ENCODE measurements around the gene TRAF7. TPM values are rescaled to one million over a fixed set of nuclear protein-coding genes. Genes with fewer than 3 reads are reported as not detected.
A peak's percentile ranks its signal among the peaks of the same experiment; 100 is the strongest.

TRAF7 gene
- total and polyA plus RNA-seq, 2 of the 13 experiments (the other 11 are each of a cell fraction or from before 2014, with no cell fraction given), result 47.9 to 65.6 TPM

DNA sequence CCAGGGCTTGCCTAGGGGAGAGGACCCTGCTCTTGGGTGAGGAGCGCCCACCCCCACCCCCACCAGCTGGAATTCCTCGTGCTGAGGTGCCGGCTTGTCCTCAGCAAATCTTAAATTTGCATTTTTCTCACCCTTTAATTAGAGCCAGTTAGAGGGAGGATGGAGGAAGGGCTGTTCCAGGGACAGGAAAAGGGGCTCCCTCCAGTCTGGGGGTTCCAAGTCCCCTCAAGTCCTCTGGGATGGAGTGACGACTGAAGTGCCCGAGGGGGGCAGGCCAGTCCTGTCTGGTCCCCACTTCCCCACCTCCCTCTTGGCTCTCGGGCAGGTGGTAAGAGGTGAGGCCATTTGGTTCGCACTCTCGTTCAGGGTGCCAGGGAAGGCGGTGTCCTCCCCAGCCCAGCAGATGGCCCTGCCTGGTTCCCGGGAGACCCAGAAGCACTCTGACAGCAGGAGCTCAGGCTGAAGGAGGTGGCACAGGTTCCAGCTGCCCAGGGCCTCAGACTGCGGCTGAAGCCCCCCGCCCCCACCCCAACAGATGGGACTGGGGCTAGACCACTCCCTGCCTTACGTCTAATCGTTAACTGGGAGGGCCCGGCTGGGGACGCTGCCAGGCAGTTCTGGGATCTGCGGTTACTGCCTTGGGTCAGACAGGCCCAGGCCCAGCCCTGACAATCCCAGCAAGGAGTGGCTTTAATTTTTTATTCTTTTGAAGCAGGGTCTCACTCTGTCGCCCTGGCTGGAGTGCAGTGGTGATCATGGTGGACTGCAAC, 5.0 kb upstream of the TRAF7 start (continued):
- peak; percentile 43 for TF ChIP-seq POLR2G (IDR thresholded peaks at IDR 0.05; ENCODE audit: low read depth, low read length)
- TF ChIP-seq, protein P1, sequence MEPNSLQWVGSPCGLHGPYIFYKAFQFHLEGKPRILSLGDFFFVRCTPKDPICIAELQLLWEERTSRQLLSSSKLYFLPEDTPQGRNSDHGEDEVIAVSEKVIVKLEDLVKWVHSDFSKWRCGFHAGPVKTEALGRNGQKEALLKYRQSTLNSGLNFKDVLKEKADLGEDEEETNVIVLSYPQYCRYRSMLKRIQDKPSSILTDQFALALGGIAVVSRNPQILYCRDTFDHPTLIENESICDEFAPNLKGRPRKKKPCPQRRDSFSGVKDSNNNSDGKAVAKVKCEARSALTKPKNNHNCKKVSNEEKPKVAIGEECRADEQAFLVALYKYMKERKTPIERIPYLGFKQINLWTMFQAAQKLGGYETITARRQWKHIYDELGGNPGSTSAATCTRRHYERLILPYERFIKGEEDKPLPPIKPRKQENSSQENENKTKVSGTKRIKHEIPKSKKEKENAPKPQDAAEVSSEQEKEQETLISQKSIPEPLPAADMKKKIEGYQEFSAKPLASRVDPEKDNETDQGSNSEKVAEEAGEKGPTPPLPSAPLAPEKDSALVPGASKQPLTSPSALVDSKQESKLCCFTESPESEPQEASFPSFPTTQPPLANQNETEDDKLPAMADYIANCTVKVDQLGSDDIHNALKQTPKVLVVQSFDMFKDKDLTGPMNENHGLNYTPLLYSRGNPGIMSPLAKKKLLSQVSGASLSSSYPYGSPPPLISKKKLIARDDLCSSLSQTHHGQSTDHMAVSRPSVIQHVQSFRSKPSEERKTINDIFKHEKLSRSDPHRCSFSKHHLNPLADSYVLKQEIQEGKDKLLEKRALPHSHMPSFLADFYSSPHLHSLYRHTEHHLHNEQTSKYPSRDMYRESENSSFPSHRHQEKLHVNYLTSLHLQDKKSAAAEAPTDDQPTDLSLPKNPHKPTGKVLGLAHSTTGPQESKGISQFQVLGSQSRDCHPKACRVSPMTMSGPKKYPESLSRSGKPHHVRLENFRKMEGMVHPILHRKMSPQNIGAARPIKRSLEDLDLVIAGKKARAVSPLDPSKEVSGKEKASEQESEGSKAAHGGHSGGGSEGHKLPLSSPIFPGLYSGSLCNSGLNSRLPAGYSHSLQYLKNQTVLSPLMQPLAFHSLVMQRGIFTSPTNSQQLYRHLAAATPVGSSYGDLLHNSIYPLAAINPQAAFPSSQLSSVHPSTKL (CRISPR knock-in tag; IDR thresholded peaks at IDR 0.05), result no peak
- TF ChIP-seq, protein P2, sequence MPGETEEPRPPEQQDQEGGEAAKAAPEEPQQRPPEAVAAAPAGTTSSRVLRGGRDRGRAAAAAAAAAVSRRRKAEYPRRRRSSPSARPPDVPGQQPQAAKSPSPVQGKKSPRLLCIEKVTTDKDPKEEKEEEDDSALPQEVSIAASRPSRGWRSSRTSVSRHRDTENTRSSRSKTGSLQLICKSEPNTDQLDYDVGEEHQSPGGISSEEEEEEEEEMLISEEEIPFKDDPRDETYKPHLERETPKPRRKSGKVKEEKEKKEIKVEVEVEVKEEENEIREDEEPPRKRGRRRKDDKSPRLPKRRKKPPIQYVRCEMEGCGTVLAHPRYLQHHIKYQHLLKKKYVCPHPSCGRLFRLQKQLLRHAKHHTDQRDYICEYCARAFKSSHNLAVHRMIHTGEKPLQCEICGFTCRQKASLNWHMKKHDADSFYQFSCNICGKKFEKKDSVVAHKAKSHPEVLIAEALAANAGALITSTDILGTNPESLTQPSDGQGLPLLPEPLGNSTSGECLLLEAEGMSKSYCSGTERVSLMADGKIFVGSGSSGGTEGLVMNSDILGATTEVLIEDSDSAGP (CRISPR knock-in tag; IDR thresholded peaks at IDR 0.05; ENCODE audit: borderline replicate concordance), result peak; percentile 8; the same call in 1 of the 2 replicates
- TF ChIP-seq, protein P3, sequence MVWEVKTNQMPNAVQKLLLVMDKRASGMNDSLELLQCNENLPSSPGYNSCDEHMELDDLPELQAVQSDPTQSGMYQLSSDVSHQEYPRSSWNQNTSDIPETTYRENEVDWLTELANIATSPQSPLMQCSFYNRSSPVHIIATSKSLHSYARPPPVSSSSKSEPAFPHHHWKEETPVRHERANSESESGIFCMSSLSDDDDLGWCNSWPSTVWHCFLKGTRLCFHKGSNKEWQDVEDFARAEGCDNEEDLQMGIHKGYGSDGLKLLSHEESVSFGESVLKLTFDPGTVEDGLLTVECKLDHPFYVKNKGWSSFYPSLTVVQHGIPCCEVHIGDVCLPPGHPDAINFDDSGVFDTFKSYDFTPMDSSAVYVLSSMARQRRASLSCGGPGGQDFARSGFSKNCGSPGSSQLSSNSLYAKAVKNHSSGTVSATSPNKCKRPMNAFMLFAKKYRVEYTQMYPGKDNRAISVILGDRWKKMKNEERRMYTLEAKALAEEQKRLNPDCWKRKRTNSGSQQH (CRISPR knock-in tag; IDR thresholded peaks at IDR 0.05; ENCODE audit: low read depth), result 0 out of 2 replicates have a peak, but pooled peaks have one; percentile 32
- TF ChIP-seq GLI4 (CRISPR knock-in tag; IDR thresholded peaks at IDR 0.05; ENCODE audit: borderline replicate concordance), result no peak
- no peak for TF ChIP-seq MBNL3 (CRISPR knock-in tag; conservative IDR thresholded peaks at IDR 0.05)
- TF ChIP-seq TEAD2 (CRISPR knock-in tag; IDR thresholded peaks at IDR 0.05), result no peak
- TF ChIP-seq ZBTB38 (CRISPR knock-in tag; IDR thresholded peaks at IDR 0.05), result 0 out of 2 replicates have a peak, but pooled peaks have one; percentile 1
- no peak for TF ChIP-seq ZNF761 (CRISPR knock-in tag; conservative IDR thresholded peaks at IDR 0.05)
- no peak for TF ChIP-seq HDAC2 (CRISPR knock-in tag; IDR thresholded peaks at IDR 0.05)
- TF ChIP-seq POGZ (CRISPR knock-in tag; IDR thresholded peaks at IDR 0.05), result no peak
- 0 out of 2 replicates have a peak, but pooled peaks have one; percentile 39 for TF ChIP-seq ZNF263 (CRISPR knock-in tag; IDR thresholded peaks at IDR 0.05)
- TF ChIP-seq SP1 (IDR thresholded peaks at IDR 0.05), result no peak
- peak; percentile 38; the same call in 1 of the 2 replicates for TF ChIP-seq SP1 (CRISPR knock-in tag; IDR thresholded peaks at IDR 0.05)
- TF ChIP-seq, protein P4, sequence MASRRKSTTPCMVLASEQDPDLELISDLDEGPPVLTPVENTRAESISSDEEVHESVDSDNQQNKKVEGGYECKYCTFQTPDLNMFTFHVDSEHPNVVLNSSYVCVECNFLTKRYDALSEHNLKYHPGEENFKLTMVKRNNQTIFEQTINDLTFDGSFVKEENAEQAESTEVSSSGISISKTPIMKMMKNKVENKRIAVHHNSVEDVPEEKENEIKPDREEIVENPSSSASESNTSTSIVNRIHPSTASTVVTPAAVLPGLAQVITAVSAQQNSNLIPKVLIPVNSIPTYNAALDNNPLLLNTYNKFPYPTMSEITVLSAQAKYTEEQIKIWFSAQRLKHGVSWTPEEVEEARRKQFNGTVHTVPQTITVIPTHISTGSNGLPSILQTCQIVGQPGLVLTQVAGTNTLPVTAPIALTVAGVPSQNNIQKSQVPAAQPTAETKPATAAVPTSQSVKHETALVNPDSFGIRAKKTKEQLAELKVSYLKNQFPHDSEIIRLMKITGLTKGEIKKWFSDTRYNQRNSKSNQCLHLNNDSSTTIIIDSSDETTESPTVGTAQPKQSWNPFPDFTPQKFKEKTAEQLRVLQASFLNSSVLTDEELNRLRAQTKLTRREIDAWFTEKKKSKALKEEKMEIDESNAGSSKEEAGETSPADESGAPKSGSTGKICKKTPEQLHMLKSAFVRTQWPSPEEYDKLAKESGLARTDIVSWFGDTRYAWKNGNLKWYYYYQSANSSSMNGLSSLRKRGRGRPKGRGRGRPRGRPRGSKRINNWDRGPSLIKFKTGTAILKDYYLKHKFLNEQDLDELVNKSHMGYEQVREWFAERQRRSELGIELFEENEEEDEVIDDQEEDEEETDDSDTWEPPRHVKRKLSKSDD (CRISPR knock-in tag; IDR thresholded peaks at IDR 0.05; ENCODE audit: low read depth), result peak; percentile 7; the same call in 1 of the 2 replicates
- TF ChIP-seq RNF2 (conservative IDR thresholded peaks at IDR 0.05; ENCODE audit: low read depth), result no peak
- TF ChIP-seq RAD21 (CRISPR knock-in tag; IDR thresholded peaks at IDR 0.05), result 0 out of 2 replicates have a peak, but pooled peaks have one; percentile 8
- 0 out of 2 replicates have a peak, but pooled peaks have one; percentile 13 for TF ChIP-seq ZNF709 (CRISPR knock-in tag; IDR thresholded peaks at IDR 0.05)
